ENCODE data around the gene GDI1.
A peak's percentile ranks its signal among the peaks of the same experiment; 100 is the strongest.

GDI1 gene

GRCh38 chrX:154463611-154464220 lies 26.8 kb downstream of the GDI1 start:
- DNase-seq, result no peak

GRCh38 chrX:154464806-154465365 lies 27.9 kb downstream of the GDI1 start:
- DNase-seq, result no peak

- DNase-seq, result no peak
These were observed 28.6 kb downstream of the GDI1 start for GRCh38 chrX:154465601-154466000.

- DNase-seq, result no peak
These were observed 29.1 kb downstream of the GDI1 start for GRCh38 chrX:154466036-154466435.

- DNase-seq, result no peak
These were observed 30.0 kb downstream of the GDI1 start for GRCh38 chrX:154466907-154467306.

DNA sequence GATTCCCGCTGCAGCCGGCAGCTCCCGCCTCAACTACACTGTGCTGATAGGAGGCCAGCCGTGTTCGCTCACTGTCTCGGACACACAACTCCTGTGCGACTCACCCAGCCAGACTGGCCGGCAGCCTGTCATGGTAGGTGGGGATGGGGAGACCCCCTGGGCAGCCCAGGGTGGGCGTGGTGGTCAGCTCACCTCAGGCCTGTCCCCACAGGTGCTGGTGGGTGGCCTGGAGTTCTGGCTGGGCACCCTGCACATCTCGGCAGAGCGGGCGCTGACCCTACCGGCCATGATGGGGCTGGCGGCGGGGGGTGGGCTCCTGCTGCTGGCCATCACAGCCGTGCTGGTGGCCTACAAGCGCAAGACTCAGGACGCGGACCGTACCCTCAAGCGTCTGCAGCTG lies 30.6 kb downstream of the GDI1 start:
- no peak for DNase-seq

- no peak for DNase-seq
These were observed 31.3 kb downstream of the GDI1 start for GRCh38 chrX:154468217-154468616.

- DNase-seq, result no peak
These were observed 32.2 kb downstream of the GDI1 start for GRCh38 chrX:154469114-154469513.

GRCh38 chrX:154469880-154470279 lies 32.9 kb downstream of the GDI1 start:
- DNase-seq, result no peak

DNA sequence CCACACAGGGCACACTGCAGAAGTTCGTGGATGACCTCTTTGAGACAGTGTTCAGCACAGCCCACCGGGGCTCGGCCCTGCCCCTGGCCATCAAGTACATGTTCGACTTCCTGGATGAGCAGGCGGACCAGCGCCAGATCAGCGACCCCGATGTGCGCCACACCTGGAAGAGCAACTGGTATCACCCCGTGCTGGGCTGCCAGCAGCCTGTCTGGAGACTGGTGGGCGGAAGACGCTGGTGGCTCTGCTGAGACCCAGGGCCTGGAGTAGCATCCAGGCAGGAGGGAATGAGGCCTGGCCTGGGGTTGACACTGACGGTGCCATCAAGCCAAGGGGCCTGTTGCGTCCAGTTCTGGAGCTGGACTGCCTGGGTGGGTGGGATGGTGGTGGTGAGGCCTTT lies 33.5 kb downstream of the GDI1 start:
- DNase-seq, result no peak

DNA sequence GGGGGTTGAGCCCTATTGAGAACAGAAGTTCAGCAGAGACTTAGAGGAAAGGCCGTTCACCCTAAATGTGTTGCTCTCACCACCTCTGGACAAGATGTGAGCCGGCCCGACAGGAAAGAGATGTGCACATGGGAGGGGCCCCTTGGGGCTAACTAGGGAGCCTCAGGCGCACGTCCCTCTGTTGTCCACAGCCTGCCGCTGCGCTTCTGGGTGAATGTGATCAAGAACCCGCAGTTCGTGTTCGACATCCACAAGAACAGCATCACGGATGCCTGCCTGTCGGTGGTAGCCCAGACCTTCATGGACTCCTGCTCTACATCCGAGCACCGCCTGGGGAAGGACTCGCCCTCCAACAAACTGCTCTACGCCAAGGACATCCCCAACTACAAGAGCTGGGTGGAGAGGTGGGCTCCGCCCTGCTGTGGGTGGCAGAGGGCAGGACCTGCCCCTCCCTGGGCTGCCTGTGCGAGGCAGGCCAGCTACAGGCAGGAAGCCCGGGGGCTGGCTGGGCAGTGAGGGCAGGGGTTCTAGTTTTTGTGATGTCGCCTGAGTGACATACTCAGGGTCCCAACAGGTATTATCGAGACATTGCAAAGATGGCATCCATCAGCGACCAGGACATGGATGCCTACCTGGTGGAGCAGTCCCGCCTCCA lies 34.1 kb downstream of the GDI1 start:
- DNase-seq, result no peak

- no peak for DNase-seq
These were observed 35.1 kb downstream of the GDI1 start for GRCh38 chrX:154471839-154472684.

- DNase-seq, result no peak
These were observed 36.0 kb downstream of the GDI1 start for GRCh38 chrX:154472685-154473632.

GRCh38 chrX:154473683-154474082 lies 36.7 kb downstream of the GDI1 start:
- DNase-seq, result no peak

- DNase-seq, result no peak
These were observed 39.9 kb downstream of the GDI1 start for GRCh38 chrX:154476821-154477220.

DNA sequence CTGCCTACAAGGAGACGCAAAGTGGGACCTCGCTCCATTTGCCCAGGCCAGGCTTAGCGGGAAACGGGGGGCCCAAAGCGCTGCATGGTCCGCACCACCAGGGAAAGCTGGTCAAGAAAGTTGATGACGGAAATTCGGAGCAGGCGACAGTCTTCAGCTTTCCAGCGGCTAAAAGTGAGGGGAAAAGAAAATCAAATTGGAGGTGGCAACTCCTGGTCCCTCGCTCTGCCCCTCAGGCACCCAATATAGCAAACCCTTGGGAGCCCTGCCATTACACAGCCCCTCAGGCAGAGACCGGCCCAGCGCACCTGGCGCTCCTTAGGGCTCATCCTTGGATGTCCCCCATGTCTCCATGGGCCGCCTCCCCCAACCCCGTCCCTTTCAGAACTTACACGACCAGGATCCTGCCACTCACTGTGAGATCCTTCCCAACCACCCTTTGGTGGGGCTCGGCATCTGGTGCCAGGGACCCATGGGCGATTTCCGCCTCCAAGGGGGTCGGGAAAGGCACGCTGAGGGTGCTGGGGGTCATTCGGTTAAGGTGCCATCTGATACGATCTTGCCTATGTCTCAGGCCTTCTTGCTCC lies 41.0 kb downstream of the GDI1 start:
- DNase-seq, result no peak

GRCh38 chrX:154478728-154479622 lies 42.0 kb downstream of the GDI1 start, which contains the start of gene LAGE3:
TSS of gene LAGE3 (minus strand) at chrX:154479281. CDS start at chrX:154478915, 366 bp downstream.
- DNase-seq, result peak; percentile 87

DNA sequence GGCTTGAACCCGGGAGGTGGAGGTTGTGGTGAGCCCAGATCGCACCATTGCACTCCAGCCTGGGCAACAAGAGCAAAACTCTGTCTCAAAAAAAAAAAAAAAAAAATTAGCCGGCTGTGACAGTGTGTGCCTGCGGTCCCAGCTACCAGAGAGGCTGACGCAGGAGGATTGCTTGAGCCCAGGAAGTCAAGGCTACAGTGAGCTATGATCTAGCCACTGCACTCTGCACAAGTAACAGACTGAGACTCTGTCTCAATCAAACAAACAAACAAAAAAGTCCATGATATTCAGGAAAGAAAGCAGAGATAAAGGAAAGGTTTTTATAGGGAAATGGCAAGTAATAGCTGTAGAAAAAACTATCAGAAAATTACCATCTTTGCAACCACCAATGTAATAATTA lies 44.2 kb downstream of the GDI1 start:
- no peak for DNase-seq

DNA sequence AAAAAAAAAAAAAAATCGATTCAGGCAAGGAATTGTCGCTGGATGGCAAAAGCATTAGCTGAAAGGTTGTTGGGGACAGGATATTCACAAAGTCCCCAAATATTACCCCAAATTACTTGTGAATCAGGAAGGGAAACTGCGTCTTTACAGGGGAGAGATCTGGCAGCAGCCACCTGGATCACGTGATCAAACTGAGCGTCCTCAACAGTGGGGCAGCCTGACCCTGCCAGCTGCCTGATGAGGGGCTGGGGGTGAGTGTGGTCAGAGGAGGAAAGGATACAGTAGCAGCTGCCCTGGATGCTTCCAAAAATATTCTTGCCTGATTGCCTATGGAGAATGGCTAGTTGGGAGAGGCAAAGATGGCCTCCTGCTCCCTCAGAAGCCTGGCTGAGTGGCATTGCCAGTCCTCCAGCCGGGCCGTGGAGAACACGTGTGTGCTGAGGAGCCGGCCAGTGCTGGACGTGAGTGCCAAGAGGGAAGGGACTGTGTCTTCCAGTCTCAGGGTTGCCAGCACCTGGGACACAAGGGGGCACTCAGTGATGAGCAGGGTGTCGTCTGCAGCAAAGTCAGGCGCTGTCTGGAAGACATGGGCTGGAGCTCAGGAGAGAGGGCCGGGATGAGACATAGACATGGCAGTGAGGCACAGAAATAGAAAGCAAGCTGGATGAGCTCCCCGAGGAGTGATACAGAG lies 45.1 kb downstream of the GDI1 start:
- no peak for DNase-seq

GRCh38 chrX:154482786-154483185 lies 45.8 kb downstream of the GDI1 start:
- DNase-seq, result no peak
